ENCODE measurements around the gene RTN4R. TPM values are rescaled to one million over a fixed set of nuclear protein-coding genes. Genes with fewer than 3 reads are reported as not detected.
"Not testable (repeated sequence)": the region's sequence is repeated elsewhere in the genome, so short reads cannot be mapped to it uniquely, and the experiment has no call there.

Gene RTN4R
- total and polyA plus RNA-seq, 2 of the 4 experiments (the other 2 are of a cell fraction): 0.18 to 0.94 TPM

DNA sequence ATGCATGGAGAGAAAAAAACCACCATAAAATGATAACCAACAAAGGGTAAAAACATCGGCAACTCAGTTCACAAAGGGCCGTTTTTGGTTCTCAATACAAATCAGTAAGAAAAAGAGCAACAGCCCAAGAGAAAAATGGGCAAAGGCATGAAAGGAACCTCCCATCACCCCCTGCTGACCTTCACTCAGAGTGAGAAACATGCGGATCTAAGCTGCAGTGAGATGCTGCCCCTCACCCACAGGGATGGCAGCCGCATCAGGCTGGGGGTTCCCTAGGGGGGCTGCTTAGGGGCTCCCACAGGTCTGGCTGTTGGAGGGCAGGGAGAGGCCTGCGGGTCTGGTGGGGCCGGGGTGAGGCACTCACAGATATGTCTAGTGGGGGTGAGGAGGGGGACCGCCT lies 7.2 kb upstream of the RTN4R start:
- ATAC-seq (ENCODE audit: low read depth); CTCF ChIA-PET: not testable (repeated sequence)

DNA sequence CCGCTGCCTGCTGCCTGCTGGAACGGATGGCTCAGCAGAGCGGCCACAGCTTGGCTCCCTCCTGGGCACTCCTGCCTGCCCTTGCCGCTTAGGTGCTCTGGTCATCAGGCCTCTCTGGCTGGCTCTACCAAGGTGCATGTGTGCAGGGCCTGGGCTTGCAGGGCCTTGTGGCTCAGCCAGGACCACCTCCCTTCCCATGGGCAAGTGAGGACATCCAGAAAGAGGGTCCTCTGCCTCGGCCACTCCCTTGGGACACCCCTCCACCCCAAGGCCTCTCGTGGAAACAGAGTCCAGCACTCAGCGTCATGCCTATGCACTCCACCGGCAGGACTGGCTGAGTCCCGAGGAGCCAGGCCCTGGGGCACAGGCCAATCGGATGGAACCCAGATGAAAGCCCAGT lies 6.3 kb upstream of the RTN4R start:
- H3K23ac ChIP-seq (ENCODE audit: low read depth, low read length); dilution Hi-C loops (cut with HindIII; ENCODE audit: low sequenced_read_pairs, unreplicated experiment); H2BK120ac ChIP-seq (ENCODE audit: low read depth, low read length); in situ Hi-C loops (cut with MboI; ENCODE audit: low sequenced_read_pairs); H2AFZ ChIP-seq (replicated peaks; ENCODE audit: low read length, poor library complexity); H2AK5ac ChIP-seq (ENCODE audit: low read depth, low read length); H2BK20ac ChIP-seq (ENCODE audit: low read depth, low read length); H3K4me2 ChIP-seq (ENCODE audit: low read depth, low read length); H3K56ac ChIP-seq (ENCODE audit: extremely low read depth, insufficient read depth, low read length); H4K91ac ChIP-seq (ENCODE audit: insufficient read depth, low read depth, low read length); H3K9me1 ChIP-seq (ENCODE audit: insufficient read depth, low read length); POLR2A ChIA-PET (ENCODE audit: unreplicated experiment); H3K27ac ChIP-seq (ENCODE audit: insufficient read depth, low read length); H4K5ac ChIP-seq (ENCODE audit: low read depth, low read length); BruUV-seq (replicated peaks); CTCF ChIA-PET; H3K79me1 ChIP-seq (ENCODE audit: low read depth in 1 of 2, low read length in 2 of 2); intact Hi-C loops (cut with micrococcal nuclease); H4K20me1 ChIP-seq (ENCODE audit: insufficient read depth, low read length); H3K27me3 ChIP-seq (ENCODE audit: control insufficient read depth, insufficient read depth, low read length); H2BK15ac ChIP-seq (ENCODE audit: low read depth, low read length); H3K9me3 ChIP-seq (ENCODE audit: control insufficient read depth, insufficient read depth, low read length); H3K14ac ChIP-seq (replicated peaks; ENCODE audit: low read depth, low read length); H3K4me3 ChIP-seq (ENCODE audit: insufficient read depth, low read depth, low read length); H3K18ac ChIP-seq (ENCODE audit: low read depth, low read length); H3K9ac ChIP-seq (ENCODE audit: low read depth, low read length); H3K36me3 ChIP-seq (ENCODE audit: control insufficient read depth, insufficient read depth, low read length); H4K8ac ChIP-seq (ENCODE audit: low read depth in 2 of 2, low read length in 2 of 2); ATAC-seq (ENCODE audit: low read depth); H3K4me1 ChIP-seq (ENCODE audit: control insufficient read depth, insufficient read depth, low read length); H2AK9ac ChIP-seq (replicated peaks; ENCODE audit: low read depth, low read length, poor library complexity); H2BK5ac ChIP-seq (ENCODE audit: low read depth, low read length, poor library complexity, severe bottlenecking); H3K4ac ChIP-seq (ENCODE audit: low read depth, low read length); DNase-seq: not testable (repeated sequence)
- 91% methylated on average over 4 of the region's 10 CpGs; no CpG with 5 or more reads in 1 of the 2 experiments for WGBS, 2 experiments (ENCODE audit: extremely low coverage in 2 of 2, insufficient read length in 1 of 2)

More for the DNA sequence above, 7.2 kb upstream of the RTN4R start:
- H2AFZ ChIP-seq (replicated peaks; ENCODE audit: low read length, poor library complexity); H3K27me3 ChIP-seq (ENCODE audit: control insufficient read depth, insufficient read depth, low read length); H3K9ac ChIP-seq (ENCODE audit: low read depth, low read length); H3K4me3 ChIP-seq (ENCODE audit: insufficient read depth, low read depth, low read length); H3K23ac ChIP-seq (ENCODE audit: low read depth, low read length); H3K79me1 ChIP-seq (ENCODE audit: low read depth in 1 of 2, low read length in 2 of 2); H2BK5ac ChIP-seq (ENCODE audit: low read depth, low read length, poor library complexity, severe bottlenecking); H3K9me3 ChIP-seq (ENCODE audit: control insufficient read depth, insufficient read depth, low read length); H3K4ac ChIP-seq (ENCODE audit: low read depth, low read length); H2BK120ac ChIP-seq (ENCODE audit: low read depth, low read length); DNase-seq; H3K36me3 ChIP-seq (ENCODE audit: control insufficient read depth, insufficient read depth, low read length); H2AK5ac ChIP-seq (ENCODE audit: low read depth, low read length); dilution Hi-C loops (cut with HindIII; ENCODE audit: low sequenced_read_pairs, unreplicated experiment); H3K56ac ChIP-seq (ENCODE audit: extremely low read depth, insufficient read depth, low read length); H4K91ac ChIP-seq (ENCODE audit: insufficient read depth, low read depth, low read length); intact Hi-C loops (cut with micrococcal nuclease); H4K8ac ChIP-seq (ENCODE audit: low read depth in 2 of 2, low read length in 2 of 2); H3K4me1 ChIP-seq (ENCODE audit: control insufficient read depth, insufficient read depth, low read length); BruUV-seq (replicated peaks); H4K5ac ChIP-seq (ENCODE audit: low read depth, low read length); H2BK20ac ChIP-seq (ENCODE audit: low read depth, low read length); H4K20me1 ChIP-seq (ENCODE audit: insufficient read depth, low read length); H2BK15ac ChIP-seq (ENCODE audit: low read depth, low read length); H3K4me2 ChIP-seq (ENCODE audit: low read depth, low read length); H3K27ac ChIP-seq (ENCODE audit: insufficient read depth, low read length); H3K18ac ChIP-seq (ENCODE audit: low read depth, low read length); H2AK9ac ChIP-seq (replicated peaks; ENCODE audit: low read depth, low read length, poor library complexity); POLR2A ChIA-PET (ENCODE audit: unreplicated experiment); H3K14ac ChIP-seq (replicated peaks; ENCODE audit: low read depth, low read length); H3K9me1 ChIP-seq (ENCODE audit: insufficient read depth, low read length): not testable (repeated sequence)
- WGBS, 2 experiments (ENCODE audit: extremely low coverage in 2 of 2, insufficient read length in 1 of 2): no CpG with 5 or more reads among the region's 7 CpGs
- in situ Hi-C loops (cut with MboI; ENCODE audit: low sequenced_read_pairs): loop anchor here (5.0 kb wide), 1 partner anchor 103 kb away; no protein-coding TSS in a partner anchor

All from IMR-90 (cell line).